Liver (tissue), 9 donors: ENCODE results near the gene GPR107. TPM values are rescaled to one million over a fixed set of nuclear protein-coding genes. Genes with fewer than 3 reads are reported as not detected.
A peak's percentile ranks its signal among the peaks of the same experiment; 100 is the strongest.

Source experiments
- DNase-seq: peaks from one replicate; pipeline ENCODE4 v3.0.0-alpha.2; 2017; ENCODE audit warnings: low spot score
- H3K27ac ChIP-seq, 2 donors: one replicate each; pipeline ENCODE4 v1.7.0; 2013; ENCODE audit warnings: inconsistent platforms in 2 of 2, low read length in 2 of 2, control low read depth in 1 of 2, low read depth in 1 of 2, mild to moderate bottlenecking in 1 of 2
- H3K27me3 ChIP-seq, 4 donors: one replicate each; pipeline versions ENCODE4 v1.6.1 to v1.7.0; 2013; ENCODE audit warnings: low read length in 3 of 4, inconsistent platforms in 1 of 4, mild to moderate bottlenecking in 1 of 4, moderate library complexity in 1 of 4; ENCODE audit not compliant: control insufficient read depth in 4 of 4, insufficient read depth in 4 of 4
- H3K36me3 ChIP-seq, 4 donors: one replicate each; pipeline versions ENCODE4 v1.6.1 to v1.7.0; 2013; ENCODE audit warnings: low read length in 3 of 4, mild to moderate bottlenecking in 3 of 4, low read depth in 1 of 4, moderate library complexity in 1 of 4; ENCODE audit not compliant: control insufficient read depth in 4 of 4, insufficient read depth in 3 of 4
- H3K4me1 ChIP-seq, 4 donors: one replicate each; pipeline versions ENCODE4 v1.6.1 to v1.7.0; 2013; ENCODE audit warnings: low read length in 3 of 4, mild to moderate bottlenecking in 3 of 4, moderate library complexity in 1 of 4; ENCODE audit not compliant: control insufficient read depth in 4 of 4, insufficient read depth in 4 of 4
- H3K4me3 ChIP-seq, 3 donors: one replicate each; pipeline versions ENCODE4 v1.6.1 to v1.7.0; 2013; ENCODE audit warnings: low read length in 3 of 3, control low read depth in 1 of 3, low read depth in 1 of 3, mild to moderate bottlenecking in 1 of 3
- H3K9ac ChIP-seq, 2 donors: one replicate each; pipeline ENCODE4 v1.7.0; 2013; ENCODE audit warnings: low read length in 2 of 2, mild to moderate bottlenecking in 2 of 2, moderate library complexity in 2 of 2, control low read depth in 1 of 2, low read depth in 1 of 2
- H3K9me3 ChIP-seq, 4 donors: one replicate each; pipeline versions ENCODE4 v1.6.1 to v1.7.0; 2013; ENCODE audit warnings: low read length in 3 of 4; ENCODE audit not compliant: control insufficient read depth in 4 of 4
- EGR1 ChIP-seq, 2 donors: IDR thresholded peaks; 2 replicates each; pipeline ENCODE4 v1.6.1; 2016 to 2018; ENCODE audit warnings: antibody characterized with exemption in 2 of 2, low read depth in 2 of 2
- FOXA1 ChIP-seq: IDR thresholded peaks from 2 replicates; pipeline ENCODE4 v1.6.1; 2016; ENCODE audit warnings: antibody characterized with exemption
- FOXA2 ChIP-seq: IDR thresholded peaks from 2 replicates; pipeline ENCODE4 v1.6.1; 2016; ENCODE audit warnings: antibody characterized with exemption
- GABPA ChIP-seq, 2 donors: IDR thresholded peaks in 1 of 2; conservative IDR thresholded peaks in 1 of 2; 2 replicates each; pipeline ENCODE4 v1.6.1; 2016; ENCODE audit warnings: antibody characterized with exemption in 2 of 2, mild to moderate bottlenecking in 1 of 2, moderate library complexity in 1 of 2
- HNF4A ChIP-seq, 2 donors: conservative IDR thresholded peaks; 2 replicates each; pipeline ENCODE4 v1.6.1; 2016; ENCODE audit warnings: antibody characterized with exemption in 2 of 2, mild to moderate bottlenecking in 2 of 2
- HNF4G ChIP-seq: IDR thresholded peaks from 2 replicates; pipeline ENCODE4 v1.6.1; 2016; ENCODE audit warnings: antibody characterized with exemption
- JUND ChIP-seq, 2 donors: IDR thresholded peaks; 2 replicates each; pipeline ENCODE4 v1.6.1; 2016; ENCODE audit warnings: antibody characterized with exemption in 2 of 2
- NR2F2 ChIP-seq: IDR thresholded peaks from 2 replicates; pipeline ENCODE4 v1.6.1; 2016; ENCODE audit warnings: antibody characterized with exemption
- RAD21 ChIP-seq, 2 donors: IDR thresholded peaks; 2 replicates each; pipeline ENCODE4 v1.6.1; 2016; ENCODE audit warnings: antibody characterized with exemption in 2 of 2, mild to moderate bottlenecking in 2 of 2
- RXRA ChIP-seq, 2 donors: IDR thresholded peaks; 2 replicates each; pipeline ENCODE4 v1.6.1; 2017 to 2018; ENCODE audit warnings: antibody characterized with exemption in 2 of 2, mild to moderate bottlenecking in 1 of 2
- SP1 ChIP-seq: IDR thresholded peaks from 2 replicates; pipeline ENCODE4 v1.6.1; 2018; ENCODE audit warnings: antibody characterized with exemption, mild to moderate bottlenecking
- TAF1 ChIP-seq: conservative IDR thresholded peaks from 2 replicates; pipeline ENCODE4 v1.6.1; 2016; ENCODE audit warnings: antibody characterized with exemption, mild to moderate bottlenecking
- YY1 ChIP-seq: IDR thresholded peaks from 2 replicates; pipeline ENCODE4 v1.6.1; 2016; ENCODE audit warnings: antibody characterized with exemption, mild to moderate bottlenecking
- WGBS: extraction: QIAGEN DNeasy Blood & Tissue Kit; methylation state at CpG from one replicate; pipeline ENCODE4 v1.1.7; 2013; 5-methylcytosine and 5-hydroxymethylcytosine counted together
- polyA plus RNA-seq, 2 donors: library from polyadenylated mRNA; stranded (reverse) in 1 of 2; unstranded in 1 of 2; fragments of 200-250 nt in 1 of 2; fragments of >200 nt in 1 of 2; fragmentation: Nextera tagmentation in 1 of 2; extraction: Ambion mirVana in 1 of 2; gene quantifications; one replicate each; pipeline versions ENCODE4 v1.2.1 to v1.2.3, GENCODE V29; 2013 to 2015
- total RNA-seq, 2 donors: library from RNA; depleted of rRNA; stranded (reverse); fragments of >200 nt; gene quantifications; one replicate each; pipeline ENCODE4 v1.2.3, GENCODE V29; 2014
- TF ChIP-seq, protein P1 (sequence below): IDR thresholded peaks from 2 replicates; pipeline ENCODE4 v1.6.1; 2016; ENCODE audit warnings: antibody characterized with exemption
- TF ChIP-seq, protein P2 (sequence below): IDR thresholded peaks from 2 replicates; pipeline ENCODE4 v1.6.1; 2016; ENCODE audit warnings: antibody characterized with exemption
- TF ChIP-seq, protein P3 (sequence below): IDR thresholded peaks from 2 replicates; pipeline ENCODE4 v1.6.1; 2016; ENCODE audit warnings: antibody characterized with exemption, mild to moderate bottlenecking
- TF ChIP-seq, protein P4 (sequence below): IDR thresholded peaks from 2 replicates; pipeline ENCODE4 v1.6.1; 2016; ENCODE audit warnings: antibody characterized with exemption
- TF ChIP-seq, protein P5 (sequence below): fragments of 150-350 bp; IDR thresholded peaks from 2 replicates; pipeline ENCODE4 v1.5.1; 2017; ENCODE audit warnings: improper control_type of control experiment, low read depth, low read length; ENCODE audit not compliant: missing input control
- donor health status: healthy.
- donor health status: healthy.
- donor health status: healthy.
- donor health status: healthy.
- donor health status: healthy.

The GPR107 gene
- total and polyA plus RNA-seq, 4 donors: 3.8 to 17.2 (median 11.4) TPM

DNA sequence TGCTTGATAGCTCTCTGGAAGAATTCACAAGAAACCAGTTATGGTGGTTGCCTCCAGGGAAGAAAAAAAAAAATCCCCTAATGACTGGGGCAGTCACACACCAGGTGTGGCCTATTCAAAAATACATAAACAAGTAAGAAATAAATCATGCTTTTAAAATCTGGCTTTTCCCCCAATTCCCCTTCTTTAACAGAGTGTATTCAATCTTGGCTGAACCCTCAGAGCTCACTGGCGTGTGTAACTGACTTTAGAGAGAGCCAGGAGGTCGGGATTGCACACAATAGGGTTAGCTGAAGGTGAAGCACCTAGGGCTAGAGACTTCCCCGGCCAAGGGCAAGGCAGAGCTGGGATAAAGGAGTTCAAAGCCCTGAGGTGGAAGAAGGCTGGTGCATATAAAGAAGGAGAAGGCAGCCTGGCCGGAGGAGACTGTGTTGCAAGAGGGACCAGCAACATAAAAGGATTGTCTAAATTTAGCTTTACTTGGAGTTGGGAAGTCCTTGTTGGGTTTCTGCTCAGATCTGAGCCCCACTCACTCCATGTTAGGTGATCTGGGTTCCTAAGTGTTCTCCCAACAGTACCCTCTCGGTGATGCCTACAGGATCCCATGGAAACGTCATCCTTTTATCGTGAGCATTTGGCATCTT lies 30.4 kb upstream of the GPR107 start:
- H3K27ac ChIP-seq: no peak overlapping the region
- no peaks in the 10 kb centered on the region for H3K36me3 ChIP-seq
- WGBS: 66% methylated on average over 7 of the region's 7 CpGs
- H3K9me3 ChIP-seq: no peaks in the 10 kb centered on the region
- H3K4me3 ChIP-seq: no peak overlapping the region
- TF ChIP-seq GABPA (IDR thresholded peaks at IDR 0.05 in 1 of 2, conservative IDR thresholded peaks at IDR 0.05 in 1 of 2) (no peak), TAF1 (no peak), FOXA2 (no peak), RXRA (IDR thresholded peaks at IDR 0.05) (no peak), HNF4A (conservative IDR thresholded peaks at IDR 0.05) (peak in 1 of 2 donors; percentile 13)
- TF ChIP-seq, protein P1, sequence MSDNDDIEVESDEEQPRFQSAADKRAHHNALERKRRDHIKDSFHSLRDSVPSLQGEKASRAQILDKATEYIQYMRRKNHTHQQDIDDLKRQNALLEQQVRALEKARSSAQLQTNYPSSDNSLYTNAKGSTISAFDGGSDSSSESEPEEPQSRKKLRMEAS: no peak
- peaks cover 5 to 25% (median 13%) of the 10 kb centered on the region in 4 donors for H3K4me1 ChIP-seq
- no peak overlapping the region for H3K9ac ChIP-seq
- no peak for DNase-seq
- no peaks in the 10 kb centered on the region for H3K27me3 ChIP-seq

DNA sequence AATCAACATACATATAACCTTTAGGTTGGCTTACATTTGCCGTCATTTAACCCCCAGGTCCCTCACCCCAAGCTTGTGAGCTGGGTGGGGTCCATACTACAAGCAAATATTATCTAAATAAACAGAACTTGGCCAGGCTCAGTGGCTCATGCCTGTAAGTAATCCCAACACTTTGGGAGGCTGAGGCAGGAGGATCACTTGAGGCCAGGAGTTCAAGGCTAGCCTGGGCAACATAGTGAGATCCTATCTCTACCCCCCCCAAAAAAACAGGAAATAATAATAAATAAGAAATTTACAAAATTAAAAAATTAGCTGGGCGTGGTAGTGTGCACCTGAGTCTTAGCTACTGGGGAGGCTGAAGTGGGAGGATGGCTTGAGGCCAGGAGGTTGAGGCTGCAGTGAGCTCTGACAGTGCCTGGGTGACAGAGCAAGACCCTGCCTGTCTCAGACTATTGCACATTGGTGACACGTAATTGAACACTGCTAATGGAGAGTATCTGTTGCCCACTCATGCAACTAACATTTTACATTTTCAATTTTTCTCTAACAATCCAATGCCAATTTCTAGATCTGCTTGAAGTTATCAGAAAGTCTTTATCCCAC lies 29.6 kb upstream of the GPR107 start:
- Histone ChIP-seq H3K27me3 (no peaks in the 10 kb centered on the region), H3K4me3 (peak overlapping the region in 1 of 3 donors; percentile 13), H3K36me3 (no peaks in the 10 kb centered on the region), H3K4me1 (peaks cover 6 to 33% (median 19%) of the 10 kb centered on the region in 4 donors), H3K9ac (no peak overlapping the region), H3K9me3 (no peaks in the 10 kb centered on the region), H3K27ac (peak overlapping the region; percentile 49 to 70)
- DNase-seq: no peak
- no peak for TF ChIP-seq GABPA (IDR thresholded peaks at IDR 0.05 in 1 of 2, conservative IDR thresholded peaks at IDR 0.05 in 1 of 2)
- TF ChIP-seq FOXA1: no peak
- no peak for TF ChIP-seq SP1
- no peak for TF ChIP-seq JUND (IDR thresholded peaks at IDR 0.05)
- no peak for TF ChIP-seq HNF4A (conservative IDR thresholded peaks at IDR 0.05)
- no peak for TF ChIP-seq RAD21 (IDR thresholded peaks at IDR 0.05)
- TF ChIP-seq, protein P2, sequence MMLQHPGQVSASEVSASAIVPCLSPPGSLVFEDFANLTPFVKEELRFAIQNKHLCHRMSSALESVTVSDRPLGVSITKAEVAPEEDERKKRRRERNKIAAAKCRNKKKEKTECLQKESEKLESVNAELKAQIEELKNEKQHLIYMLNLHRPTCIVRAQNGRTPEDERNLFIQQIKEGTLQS: no peak
- no peak for TF ChIP-seq TAF1
- TF ChIP-seq, protein P3, sequence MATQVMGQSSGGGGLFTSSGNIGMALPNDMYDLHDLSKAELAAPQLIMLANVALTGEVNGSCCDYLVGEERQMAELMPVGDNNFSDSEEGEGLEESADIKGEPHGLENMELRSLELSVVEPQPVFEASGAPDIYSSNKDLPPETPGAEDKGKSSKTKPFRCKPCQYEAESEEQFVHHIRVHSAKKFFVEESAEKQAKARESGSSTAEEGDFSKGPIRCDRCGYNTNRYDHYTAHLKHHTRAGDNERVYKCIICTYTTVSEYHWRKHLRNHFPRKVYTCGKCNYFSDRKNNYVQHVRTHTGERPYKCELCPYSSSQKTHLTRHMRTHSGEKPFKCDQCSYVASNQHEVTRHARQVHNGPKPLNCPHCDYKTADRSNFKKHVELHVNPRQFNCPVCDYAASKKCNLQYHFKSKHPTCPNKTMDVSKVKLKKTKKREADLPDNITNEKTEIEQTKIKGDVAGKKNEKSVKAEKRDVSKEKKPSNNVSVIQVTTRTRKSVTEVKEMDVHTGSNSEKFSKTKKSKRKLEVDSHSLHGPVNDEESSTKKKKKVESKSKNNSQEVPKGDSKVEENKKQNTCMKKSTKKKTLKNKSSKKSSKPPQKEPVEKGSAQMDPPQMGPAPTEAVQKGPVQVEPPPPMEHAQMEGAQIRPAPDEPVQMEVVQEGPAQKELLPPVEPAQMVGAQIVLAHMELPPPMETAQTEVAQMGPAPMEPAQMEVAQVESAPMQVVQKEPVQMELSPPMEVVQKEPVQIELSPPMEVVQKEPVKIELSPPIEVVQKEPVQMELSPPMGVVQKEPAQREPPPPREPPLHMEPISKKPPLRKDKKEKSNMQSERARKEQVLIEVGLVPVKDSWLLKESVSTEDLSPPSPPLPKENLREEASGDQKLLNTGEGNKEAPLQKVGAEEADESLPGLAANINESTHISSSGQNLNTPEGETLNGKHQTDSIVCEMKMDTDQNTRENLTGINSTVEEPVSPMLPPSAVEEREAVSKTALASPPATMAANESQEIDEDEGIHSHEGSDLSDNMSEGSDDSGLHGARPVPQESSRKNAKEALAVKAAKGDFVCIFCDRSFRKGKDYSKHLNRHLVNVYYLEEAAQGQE: no peak
- TF ChIP-seq, protein P4, sequence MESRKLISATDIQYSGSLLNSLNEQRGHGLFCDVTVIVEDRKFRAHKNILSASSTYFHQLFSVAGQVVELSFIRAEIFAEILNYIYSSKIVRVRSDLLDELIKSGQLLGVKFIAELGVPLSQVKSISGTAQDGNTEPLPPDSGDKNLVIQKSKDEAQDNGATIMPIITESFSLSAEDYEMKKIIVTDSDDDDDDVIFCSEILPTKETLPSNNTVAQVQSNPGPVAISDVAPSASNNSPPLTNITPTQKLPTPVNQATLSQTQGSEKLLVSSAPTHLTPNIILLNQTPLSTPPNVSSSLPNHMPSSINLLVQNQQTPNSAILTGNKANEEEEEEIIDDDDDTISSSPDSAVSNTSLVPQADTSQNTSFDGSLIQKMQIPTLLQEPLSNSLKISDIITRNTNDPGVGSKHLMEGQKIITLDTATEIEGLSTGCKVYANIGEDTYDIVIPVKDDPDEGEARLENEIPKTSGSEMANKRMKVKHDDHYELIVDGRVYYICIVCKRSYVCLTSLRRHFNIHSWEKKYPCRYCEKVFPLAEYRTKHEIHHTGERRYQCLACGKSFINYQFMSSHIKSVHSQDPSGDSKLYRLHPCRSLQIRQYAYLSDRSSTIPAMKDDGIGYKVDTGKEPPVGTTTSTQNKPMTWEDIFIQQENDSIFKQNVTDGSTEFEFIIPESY: no peak
- no peak for TF ChIP-seq EGR1 (IDR thresholded peaks at IDR 0.05; ENCODE audit: low read depth in 2 of 2)
- TF ChIP-seq RXRA (IDR thresholded peaks at IDR 0.05): no peak
- TF ChIP-seq, protein P1: no peak
- no peak for TF ChIP-seq FOXA2
- TF ChIP-seq NR2F2: no peak
- no peak for TF ChIP-seq HNF4G
- no peak for TF ChIP-seq YY1
- TF ChIP-seq, protein P5, sequence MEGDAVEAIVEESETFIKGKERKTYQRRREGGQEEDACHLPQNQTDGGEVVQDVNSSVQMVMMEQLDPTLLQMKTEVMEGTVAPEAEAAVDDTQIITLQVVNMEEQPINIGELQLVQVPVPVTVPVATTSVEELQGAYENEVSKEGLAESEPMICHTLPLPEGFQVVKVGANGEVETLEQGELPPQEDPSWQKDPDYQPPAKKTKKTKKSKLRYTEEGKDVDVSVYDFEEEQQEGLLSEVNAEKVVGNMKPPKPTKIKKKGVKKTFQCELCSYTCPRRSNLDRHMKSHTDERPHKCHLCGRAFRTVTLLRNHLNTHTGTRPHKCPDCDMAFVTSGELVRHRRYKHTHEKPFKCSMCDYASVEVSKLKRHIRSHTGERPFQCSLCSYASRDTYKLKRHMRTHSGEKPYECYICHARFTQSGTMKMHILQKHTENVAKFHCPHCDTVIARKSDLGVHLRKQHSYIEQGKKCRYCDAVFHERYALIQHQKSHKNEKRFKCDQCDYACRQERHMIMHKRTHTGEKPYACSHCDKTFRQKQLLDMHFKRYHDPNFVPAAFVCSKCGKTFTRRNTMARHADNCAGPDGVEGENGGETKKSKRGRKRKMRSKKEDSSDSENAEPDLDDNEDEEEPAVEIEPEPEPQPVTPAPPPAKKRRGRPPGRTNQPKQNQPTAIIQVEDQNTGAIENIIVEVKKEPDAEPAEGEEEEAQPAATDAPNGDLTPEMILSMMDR: no peak
- WGBS: 66% methylated on average over 3 of the region's 3 CpGs
